GF-D8 (cell line): ENCODE measurements around the gene THSD7B.

Source experiments
- DNase-seq: peaks from one replicate; lab custom pipeline; 2025; lab: John Stamatoyannopoulos, UW

THSD7B gene

DNA sequence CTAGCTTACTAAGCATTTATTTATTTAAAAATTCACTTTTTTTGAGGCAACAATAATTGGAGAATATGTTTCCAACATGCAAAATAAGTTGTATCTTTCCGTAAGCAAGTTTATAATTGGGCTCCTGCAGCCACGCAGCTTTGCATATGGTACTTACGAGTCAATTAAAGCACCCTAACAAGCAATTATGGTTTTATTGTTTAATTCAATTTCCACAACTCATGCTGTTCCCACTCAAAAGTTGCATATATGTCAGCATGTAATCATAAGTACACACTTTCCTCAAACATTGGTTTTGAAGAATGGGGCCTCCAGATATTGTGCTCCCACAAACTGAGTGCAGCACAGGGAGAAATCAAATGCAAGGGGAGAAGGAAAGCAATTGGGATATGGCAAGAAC lies 613.8 kb downstream of the THSD7B start:
- no peak for DNase-seq

GRCh38 chr2:137380610-137381009 lies 615.3 kb downstream of the THSD7B start:
- no peak for DNase-seq

- no peak for DNase-seq
Measured at GRCh38 chr2:137381731-137382130, 616.4 kb downstream of the THSD7B start.

DNA sequence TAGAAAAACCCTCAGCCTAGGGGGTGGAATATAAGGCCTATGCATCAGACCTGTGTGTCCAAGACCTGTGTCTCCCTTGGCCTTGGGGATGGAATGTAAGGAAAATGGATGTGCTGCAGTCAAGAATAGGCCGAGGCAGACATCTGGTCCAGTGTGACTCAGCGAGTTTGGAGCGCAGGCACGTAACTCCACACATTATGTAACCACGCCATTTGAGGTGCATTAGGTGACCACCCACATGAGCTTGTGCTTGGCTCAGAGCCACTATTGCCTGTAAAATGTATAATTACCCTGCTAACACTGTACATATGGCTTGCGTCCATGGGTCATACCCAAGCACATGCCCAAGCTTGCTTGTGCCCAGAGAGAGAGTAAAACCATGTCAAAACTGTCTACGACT lies 618.0 kb downstream of the THSD7B start:
- no peak for DNase-seq

GRCh38 chr2:137387044-137387443 lies 621.7 kb downstream of the THSD7B start:
- no peak for DNase-seq

DNA sequence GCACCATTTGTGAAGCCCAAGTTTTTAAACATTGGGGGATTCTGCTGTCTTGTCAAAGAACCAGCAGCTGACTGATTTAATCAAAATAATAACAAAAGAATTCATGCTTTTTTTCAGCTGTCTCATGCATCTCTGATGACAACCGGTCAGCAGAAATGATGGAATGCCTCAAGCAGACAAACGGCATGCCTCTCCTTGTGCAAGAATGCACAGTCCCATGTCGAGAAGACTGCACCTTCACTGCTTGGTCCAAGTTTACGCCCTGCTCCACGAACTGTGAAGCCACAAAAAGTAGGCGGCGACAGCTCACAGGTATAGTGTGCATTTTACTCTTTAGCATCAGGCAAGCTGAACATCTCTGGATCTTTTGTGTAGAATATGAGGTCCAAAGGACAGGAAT lies 640.2 kb downstream of the THSD7B start:
- no peak for DNase-seq

DNA sequence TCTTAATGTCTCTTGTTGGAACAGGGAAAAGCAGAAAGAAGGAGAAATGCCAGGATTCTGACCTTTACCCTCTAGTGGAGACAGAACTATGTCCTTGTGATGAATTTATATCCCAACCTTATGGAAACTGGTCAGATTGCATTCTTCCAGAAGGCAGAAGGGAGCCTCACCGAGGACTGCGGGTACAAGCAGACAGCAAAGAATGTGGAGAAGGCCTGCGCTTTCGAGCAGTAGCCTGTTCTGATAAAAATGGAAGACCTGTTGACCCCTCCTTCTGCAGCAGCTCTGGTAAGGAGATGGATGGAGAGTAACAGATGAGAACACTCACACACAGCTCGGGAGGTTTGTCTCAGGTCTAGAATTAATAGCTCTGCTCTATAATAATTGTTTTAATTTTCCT lies 646.2 kb downstream of the THSD7B start:
- no peak for DNase-seq

GRCh38 chr2:137420744-137421143 lies 655.4 kb downstream of the THSD7B start:
- DNase-seq = no peak

GRCh38 chr2:137435162-137435561 lies 669.8 kb downstream of the THSD7B start:
- DNase-seq = no peak

GRCh38 chr2:137437386-137437785 lies 672.0 kb downstream of the THSD7B start:
- no peak for DNase-seq

DNA sequence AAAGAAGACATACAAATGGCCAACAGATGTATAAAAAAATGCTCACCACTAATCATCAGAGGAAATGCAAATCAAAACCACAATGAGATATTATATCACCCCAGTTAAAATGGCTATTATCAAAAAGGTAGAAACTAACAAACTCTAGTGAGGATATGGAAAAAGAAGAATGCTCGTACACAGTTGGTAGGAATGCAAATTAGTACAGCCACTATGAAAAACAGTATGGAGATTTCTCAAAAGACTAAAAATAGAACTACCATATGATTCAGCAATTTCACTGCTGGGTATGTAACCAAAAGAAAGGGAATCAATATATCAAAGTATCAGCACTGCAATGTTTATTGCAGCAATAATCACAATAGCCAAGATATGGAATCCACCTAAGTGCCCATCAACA lies 679.6 kb downstream of the THSD7B start:
- DNase-seq = no peak

GRCh38 chr2:137449454-137449853 lies 684.1 kb downstream of the THSD7B start:
- DNase-seq = no peak

DNA sequence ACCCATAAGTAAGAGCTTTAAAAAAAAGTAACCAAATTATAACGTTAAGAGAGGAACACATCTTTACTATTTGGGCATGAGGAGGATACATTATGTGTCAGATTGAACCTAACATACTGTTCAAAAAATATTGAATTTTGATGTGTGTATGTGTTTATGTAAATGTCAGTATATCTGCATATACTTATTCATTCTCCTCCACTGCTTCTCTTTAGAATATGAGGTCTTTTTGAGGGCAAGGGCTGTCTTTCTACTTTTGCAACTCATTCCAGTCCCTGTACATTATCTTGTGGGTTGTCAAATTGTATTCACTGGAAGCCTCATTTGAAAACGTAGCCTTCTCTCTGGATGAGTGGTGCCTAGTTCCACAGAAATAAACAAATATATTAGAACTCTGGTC lies 689.5 kb downstream of the THSD7B start:
- no peak for DNase-seq

- no peak for DNase-seq
Measured at GRCh38 chr2:137467246-137467862, 702.0 kb downstream of the THSD7B start.

DNA sequence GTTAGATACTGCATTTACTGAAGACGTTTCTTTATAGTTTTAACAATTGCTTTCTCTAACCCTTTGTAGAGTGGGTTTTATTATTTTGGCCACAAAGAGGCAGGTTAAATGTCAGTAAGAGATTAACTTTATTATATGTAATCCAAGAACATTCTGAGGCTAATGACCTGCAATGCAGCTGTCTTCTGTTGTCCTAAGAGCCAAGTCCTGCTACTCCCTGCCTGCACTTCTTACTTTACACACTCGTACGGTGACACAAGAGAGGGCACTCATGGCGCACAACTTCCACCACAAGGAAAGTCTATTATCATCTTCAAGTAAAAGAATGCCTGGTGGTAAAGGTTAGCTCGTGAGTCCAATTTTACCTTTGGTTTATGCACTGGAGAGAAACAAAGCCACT lies 727.9 kb downstream of the THSD7B start:
- no peak for DNase-seq

DNA sequence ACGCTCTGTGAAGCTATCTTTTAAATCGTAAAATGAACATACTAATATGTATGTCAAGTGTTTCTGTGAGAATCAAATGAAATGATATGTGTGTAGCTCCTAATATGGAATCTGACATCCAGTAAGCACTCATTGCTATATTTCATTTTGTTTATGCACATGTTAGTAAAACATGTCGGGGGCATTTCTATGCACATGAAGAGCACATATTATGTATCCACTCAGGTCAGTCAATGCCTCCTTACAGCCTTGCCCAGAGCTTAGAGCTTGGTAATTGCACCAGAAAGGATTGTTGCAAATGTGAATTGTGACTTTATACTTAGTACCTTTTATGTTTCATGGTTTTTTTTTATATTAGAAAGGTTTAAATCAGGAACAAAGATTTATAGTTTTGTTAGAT lies 735.3 kb downstream of the THSD7B start:
- no peak for DNase-seq

DNA sequence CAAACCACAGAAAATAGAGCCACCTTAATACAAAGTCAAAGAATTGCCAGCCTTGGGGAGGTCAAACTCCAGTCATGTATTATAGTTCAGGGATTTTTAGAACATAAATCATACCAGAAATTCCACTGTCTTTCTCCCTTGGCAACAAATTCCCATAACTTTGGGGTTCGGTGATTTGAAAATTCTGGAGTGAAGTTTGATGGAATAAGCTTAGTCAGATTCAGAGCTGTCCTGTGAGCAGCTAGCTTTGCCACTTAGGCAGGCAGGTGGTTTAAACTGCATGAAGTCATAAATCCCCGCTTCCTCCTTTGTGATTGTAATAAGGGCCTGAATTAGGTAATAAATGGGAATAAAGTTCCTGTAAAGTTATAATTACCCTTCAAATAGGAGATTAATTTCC lies 741.9 kb downstream of the THSD7B start:
- DNase-seq = no peak

DNA sequence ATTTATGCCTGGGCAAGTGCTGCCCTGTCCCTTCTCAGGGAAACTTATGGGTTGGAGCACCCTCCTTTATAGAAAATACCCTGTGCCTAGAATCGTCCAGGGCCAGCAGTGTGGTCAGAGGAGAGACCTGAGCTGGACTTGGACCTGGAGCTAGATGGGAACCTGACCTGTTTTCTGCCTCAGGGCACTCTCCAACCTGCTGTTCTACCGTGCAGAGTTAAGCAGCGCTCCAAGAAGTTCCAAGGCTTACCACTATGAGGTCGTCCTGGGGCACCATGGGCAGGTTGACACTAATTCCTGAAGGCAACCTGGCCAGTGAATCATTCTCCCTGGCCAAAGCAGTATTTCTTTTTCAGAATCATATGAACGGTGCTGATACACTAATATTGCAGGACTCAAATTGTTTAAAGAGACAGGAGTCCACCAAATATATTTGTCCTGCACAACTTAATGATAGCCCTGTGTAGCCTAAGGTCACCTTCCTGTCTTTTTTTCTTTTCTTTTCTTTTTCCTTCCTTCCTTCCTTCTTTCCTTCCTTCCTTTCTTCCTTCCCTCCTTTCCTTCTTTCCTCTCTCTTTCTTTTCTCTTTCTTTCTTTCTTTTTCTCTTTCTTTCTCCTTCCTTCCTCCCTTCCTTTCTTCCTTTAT lies 743.5 kb downstream of the THSD7B start:
- DNase-seq = no peak

DNA sequence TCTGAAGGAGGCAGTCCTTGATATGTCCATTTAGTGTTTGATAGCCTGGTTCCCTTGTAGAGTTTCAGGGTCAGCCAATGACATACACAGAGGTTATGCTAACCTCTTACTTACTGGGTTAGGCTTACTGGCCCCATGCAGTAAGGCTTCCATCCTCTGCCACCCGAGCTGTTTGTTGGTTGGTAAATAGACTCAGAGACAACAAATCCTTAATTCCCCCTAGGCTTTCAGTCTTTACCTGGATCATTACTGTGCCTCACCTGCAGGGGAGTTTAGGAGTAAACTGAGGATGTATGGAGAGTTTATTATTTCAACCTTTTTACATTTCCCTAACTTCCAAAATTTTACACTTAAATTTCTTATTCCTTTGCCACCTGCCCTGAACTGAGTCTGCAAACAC lies 746.2 kb downstream of the THSD7B start:
- DNase-seq = no peak

DNA sequence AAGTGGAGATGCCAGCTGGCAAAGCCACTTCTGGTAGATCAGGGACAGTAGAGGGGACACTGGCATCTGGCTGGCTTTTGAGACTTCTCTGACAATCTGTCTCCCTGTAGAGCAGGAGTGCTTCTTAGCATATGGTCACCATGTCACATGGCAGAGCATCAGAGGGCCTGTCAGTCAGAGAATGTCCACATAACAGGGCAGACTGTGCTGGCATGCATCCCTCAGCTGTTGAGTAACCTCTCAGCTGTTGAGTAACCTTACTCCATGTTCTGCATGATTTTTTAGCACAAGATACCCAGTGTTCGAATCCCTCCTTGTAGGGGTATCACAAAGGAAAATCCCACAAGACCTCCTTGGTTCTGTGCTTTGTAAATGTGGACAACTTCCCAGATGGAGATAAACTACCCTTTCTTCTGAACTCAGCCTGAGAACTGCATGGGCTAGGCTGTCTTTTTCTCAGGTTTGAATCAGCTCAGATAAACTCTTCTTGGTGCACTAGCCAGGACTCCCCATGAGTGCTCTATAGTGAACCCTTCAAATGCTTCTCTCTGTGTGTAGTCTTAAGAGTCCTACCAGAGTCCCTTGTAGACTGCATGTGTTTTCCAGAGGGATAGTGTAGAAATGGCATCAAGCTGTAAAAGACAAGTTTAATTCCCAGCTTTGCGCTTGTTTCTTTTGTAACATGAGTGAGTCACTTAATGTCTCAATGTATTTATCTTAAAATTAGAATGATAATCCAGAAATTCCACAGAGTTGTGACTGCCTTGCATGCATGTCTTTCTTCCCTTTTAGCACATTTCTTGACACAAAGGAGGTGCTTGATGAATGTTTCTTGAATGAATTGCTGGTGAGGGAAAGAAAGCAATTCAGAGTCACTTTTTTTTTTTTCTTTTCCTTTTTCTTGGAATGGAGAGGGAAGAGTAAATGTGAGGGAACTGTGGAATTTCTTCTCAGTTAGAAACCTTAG lies 756.6 kb downstream of the THSD7B start:
- DNase-seq = no peak

DNA sequence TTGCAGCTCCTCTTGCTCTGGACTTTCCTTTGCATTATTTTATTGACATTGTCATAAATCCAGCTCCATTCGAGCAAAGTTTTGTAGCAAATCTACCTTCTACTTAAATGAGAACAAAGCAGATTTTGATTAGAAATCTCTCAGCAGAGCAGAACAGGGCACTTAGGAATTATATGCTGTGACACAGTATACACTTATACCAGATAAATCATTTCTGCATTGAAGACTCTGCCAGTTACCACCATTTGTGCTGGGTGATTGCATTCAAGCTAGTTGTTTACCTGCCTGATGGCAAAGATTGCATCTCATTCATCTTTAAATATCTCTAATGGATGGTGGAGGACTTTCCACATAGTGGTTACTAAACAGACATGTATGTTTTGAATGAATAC lies 757.3 kb downstream of the THSD7B start:
- DNase-seq = no peak

DNA sequence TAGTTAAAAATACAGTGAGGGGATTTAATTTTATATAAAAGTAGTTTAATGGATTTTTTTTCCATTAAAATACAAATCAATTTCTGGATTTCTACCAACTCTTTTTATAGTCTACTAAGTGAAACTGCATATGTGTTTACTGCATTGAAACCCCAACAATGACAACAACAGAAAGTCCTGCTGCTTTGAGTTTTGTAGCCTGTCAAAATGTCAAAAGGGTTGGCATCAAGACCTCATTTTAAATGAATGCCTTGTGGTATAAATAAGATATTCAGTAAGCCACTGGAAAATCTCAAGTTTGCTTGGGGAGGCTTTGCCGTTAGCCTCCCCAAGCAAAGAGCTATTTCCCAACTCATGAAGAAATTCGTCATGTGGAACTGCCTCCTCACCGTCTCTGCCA lies 758.6 kb downstream of the THSD7B start:
- no peak for DNase-seq

DNA sequence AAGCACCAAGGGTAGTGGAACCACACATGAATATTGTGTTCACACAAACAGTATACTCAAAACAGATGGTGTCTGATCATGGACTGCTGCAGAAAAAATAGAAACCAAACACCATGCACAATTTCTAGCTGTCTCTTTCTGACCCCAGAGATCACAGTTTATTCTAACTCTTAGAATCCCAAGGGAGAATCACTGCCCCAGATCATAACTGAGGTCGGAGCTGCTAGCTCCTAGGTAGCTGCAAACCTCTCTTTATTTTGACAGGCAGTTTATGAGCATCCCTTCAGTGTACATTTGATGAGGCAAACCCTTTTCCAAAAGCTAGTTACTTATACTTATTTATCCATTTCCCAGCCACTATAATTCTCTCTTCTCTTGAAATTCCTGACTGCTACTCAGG lies 759.8 kb downstream of the THSD7B start:
- no peak for DNase-seq
